Right lung (tissue), 10 donors: Measurements from ENCODE around the gene KLHL35. TPM values are rescaled to one million over a fixed set of nuclear protein-coding genes. Genes with fewer than 3 reads are reported as not detected.
A peak's percentile ranks its signal among the peaks of the same experiment; 100 is the strongest.

Experiments used
- DNase-seq, 2 donors: peaks; one replicate each; pipeline ENCODE4 v3.0.0-alpha.2; 2013
- long read RNA-seq, 8 donors: transcript quantifications; one replicate each; lab custom pipeline, GENCODE V29; 2026
- polyA plus RNA-seq, 5 donors: library from polyadenylated mRNA; unstranded; fragments of 120-200 nt; gene quantifications; one replicate each; pipeline versions ENCODE4 v1.2.1 to v1.2.3, GENCODE V29; 2013; ENCODE audit warnings: inconsistent platforms in 1 of 5, low replicate concordance in 1 of 5; ENCODE audit not compliant: insufficient read length in 5 of 5, insufficient read depth in 1 of 5

The KLHL35 gene, protein sequence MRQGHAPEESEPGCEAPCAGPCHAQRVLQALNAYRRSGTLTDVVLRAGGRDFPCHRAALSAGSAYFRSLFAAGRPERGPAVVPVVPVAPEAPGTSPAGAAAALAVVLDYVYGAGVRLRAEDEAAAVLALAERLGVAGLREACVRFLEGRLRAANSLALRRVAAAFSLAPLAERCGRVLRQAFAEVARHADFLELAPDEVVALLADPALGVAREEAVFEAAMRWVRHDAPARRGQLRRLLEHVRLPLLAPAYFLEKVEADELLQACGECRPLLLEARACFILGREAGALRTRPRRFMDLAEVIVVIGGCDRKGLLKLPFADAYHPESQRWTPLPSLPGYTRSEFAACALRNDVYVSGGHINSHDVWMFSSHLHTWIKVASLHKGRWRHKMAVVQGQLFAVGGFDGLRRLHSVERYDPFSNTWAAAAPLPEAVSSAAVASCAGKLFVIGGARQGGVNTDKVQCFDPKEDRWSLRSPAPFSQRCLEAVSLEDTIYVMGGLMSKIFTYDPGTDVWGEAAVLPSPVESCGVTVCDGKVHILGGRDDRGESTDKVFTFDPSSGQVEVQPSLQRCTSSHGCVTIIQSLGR
- polyA plus RNA-seq = 1 to 10 TPM; 1.1 to 1.8 (median 1.4) TPM
- long read RNA-seq, donor 1, partial matches to known transcripts = 0 of 3 reads
- long read RNA-seq, donor 1, other reads (novel, unspliced or antisense) = 0 of 3 reads
- long read RNA-seq, donor 2 = 0 reads
- long read RNA-seq, donor 3, partial matches to known transcripts = 0 of 2 reads
- long read RNA-seq, donor 3, other reads (novel, unspliced or antisense) = 0 of 2 reads
- long read RNA-seq, donor 4, partial matches to known transcripts = 0 of 1 reads
- long read RNA-seq, donor 4, other reads (novel, unspliced or antisense) = 0 of 1 reads
- long read RNA-seq, donor 5, partial matches to known transcripts = 0 of 1 reads
- long read RNA-seq, donor 5, other reads (novel, unspliced or antisense) = 0 of 1 reads
- long read RNA-seq, donor 6, partial matches to known transcripts = 0 of 1 reads
- long read RNA-seq, donor 6, other reads (novel, unspliced or antisense) = 0 of 1 reads
- long read RNA-seq, donor 7, partial matches to known transcripts = 0 of 2 reads
- long read RNA-seq, donor 7, other reads (novel, unspliced or antisense) = 0 of 2 reads
- long read RNA-seq, donor 8 = 0 reads

DNA sequence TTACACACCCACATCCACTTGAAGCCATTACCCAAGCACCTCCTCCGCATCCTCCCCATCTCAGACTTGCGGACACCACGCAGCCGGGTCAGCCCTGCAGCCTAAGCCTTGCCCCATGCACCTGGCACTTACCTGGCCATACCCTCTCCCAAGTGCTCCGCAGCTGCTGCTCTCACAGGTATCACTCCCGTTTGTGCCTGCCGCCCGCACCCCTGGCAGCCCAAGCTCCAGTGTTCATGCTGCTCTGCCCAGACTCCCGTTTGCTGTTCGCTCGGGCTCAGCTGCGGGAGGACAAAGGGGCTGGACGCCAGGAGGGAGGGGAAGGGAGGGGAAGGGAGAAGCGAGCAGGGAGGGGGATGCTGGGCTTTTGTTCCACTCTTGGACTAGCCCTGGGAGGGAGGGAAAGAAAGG lies at the start of gene KLHL35:
KLHL35 (minus strand) TSS at position 293 of the 411 bp plus-strand sequence. CDS start 2,574 bp downstream, outside the sequence.
- DNase-seq = no peak

DNA sequence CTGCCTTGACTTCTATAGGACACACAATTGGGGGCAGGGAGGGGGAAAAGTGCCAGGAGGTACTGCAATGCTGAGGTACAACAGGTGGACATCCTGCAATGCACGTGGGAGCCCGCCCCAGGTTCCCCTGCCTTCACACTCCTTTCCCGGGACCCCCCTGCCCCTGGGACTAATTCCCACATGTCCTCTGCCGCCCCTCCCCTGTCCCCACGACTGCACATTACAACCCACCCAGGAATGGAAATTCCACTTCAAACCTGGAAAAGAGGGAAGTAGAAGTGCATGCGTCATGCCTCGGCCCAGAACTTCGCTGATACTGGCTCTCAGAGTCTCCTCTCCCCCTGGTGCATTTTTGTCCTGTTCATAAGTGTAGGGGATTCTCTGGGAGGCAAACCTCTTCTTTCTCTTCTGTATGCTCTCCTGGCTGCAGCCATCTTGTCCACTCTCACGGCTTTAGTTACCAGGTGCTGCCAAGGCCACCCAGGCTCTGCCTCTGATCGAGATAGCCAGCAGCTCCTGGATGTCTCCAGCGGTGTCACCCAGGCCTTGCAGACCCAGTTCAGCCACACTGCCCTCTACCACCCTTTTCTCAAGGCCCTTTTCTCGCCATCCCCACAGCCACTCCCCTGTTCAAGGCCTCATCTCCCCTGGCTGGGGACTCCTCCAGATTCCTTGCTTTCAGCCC lies 49.1 kb upstream of the KLHL35 start:
- no peak for DNase-seq

DNA sequence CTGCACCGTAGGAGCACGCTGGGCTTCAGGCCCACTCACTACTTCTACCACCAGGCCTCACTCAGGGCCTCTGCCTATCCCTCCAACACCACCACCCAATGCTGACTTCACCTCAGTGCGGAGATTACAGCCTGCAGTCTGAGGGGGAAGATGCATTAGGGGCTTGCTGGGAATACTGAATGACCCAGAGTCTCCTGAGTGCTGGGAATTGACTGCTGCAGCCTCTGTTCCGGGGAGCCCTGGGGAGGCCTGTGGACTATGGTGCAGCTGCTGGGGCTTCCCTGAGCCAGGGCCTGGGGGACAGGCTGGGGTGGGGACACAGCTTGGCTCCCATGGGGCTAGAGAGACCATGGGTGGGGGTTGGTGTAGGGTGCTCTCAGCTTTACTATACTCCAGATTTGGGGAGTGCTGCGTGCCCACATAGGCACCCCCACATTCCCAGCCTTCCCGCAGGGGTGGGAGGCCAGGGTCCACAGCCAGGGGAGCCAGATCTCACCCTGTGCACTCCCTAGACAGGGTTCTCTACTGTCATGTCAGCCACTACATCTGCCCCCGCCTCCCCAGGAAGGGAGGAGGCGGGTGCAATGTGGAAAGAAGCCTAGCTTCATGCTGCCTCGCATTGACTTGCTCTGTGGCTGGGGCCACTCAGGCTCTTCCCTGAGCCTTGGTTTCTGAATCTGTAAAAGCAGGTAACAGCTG lies 48.4 kb upstream of the KLHL35 start:
- no peak for DNase-seq

DNA sequence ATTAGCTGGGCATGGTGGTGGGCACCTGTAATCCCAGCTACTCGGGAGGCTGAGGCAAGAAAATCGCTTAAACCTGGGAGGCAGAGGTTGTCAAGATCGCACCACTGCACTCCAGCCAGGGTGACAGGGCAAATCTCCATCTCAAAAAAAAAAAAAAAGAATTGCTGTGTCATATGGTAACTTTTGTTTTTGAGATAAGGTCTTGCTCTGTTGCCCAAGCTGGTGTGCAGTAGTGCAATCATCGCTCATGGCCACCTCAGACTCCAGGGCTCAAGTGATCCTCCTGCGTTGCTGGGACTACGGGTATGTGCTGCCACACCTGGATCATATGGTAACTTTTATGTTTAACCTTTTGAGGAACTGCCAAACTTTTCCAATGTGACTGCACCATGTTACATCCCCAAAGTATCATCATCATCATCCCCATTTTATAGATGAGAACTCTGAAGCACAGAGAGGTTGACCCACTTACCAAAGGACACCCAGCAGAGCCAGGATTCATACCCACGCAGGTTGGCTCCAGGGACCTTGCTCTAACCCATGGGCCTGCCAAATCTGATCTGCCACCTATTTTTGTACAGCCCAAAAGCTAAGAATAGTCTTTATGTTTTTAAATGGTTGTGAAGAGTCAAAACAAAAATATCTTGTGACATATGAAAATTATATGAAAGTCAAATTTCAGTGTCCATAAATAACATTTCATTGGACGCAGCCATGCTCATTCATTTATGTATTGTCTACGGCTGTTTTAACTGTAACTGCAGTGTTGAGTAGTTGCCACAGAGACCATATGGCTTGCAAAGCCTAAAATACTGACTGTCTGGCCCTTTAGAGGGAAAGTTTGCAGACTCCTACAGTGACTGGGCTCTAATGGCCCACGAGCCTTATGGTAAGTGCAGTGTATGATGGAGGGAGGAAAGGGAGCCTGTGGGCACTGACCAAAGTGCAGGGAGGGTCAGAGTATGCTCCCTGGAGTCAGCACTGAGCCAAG lies 47.5 kb upstream of the KLHL35 start:
- DNase-seq = no peak

DNA sequence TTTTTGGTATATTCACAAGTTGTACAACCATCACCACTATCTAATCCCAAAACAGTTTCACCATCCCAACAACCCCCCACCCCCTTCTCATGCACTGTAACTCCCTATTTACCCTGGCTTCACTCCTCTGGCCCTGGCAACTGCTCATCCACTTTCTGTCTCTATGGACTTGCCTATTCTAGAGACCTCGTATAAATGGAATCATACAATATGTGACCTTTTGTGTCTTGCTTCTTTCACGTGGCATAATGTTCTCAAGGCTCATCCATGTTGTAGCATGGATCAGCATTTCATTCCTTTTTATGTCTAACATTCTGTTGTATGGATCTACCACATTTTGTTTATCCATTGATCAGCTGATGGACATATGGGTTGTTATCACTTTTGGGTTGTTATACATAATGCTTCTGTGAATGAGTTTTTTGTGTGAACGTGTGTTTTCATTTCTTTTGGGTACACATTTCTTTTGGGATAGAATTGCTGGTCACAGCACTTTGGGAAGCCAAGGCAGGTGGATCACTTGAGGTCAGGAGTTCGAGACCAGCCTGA lies 46.7 kb upstream of the KLHL35 start:
- DNase-seq = no peak

DNA sequence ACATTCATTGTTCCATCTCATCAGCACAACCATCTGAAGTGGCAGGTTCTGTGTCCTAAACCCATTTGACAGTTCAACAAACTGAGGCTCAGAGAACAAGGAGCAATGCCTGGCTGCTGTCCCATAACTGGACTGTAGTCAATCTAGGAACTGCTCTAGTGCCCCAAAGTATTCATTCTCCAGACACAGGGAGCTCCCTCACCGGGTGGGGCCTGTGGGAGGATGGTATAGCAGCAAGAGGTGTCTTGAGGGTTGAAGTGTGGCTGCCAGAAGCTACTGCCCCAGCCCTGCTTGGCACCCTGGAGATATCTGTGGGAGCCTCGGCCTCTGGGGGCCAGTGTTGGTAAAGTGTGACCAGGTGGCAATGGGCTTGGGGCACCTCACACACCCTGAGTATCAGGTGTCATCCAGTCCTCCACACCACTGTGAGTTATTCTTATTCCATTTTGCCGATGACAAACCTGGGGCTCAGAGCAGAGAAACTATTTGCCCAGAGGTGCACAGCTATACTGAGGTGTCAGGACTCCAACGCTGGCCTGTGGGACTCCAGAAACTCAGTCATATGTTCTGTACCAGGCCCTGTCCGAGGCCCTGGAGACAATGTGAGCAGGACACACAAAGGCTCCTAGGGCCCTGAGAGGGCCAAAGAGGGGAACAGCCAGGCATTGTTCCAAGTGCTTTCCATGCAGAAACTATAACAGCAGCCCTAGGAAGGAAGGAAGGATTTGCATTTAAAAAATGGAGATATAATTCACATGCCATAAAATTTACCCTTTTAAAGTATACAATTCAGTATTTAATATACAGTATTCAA lies 46.0 kb upstream of the KLHL35 start:
- DNase-seq = no peak

DNA sequence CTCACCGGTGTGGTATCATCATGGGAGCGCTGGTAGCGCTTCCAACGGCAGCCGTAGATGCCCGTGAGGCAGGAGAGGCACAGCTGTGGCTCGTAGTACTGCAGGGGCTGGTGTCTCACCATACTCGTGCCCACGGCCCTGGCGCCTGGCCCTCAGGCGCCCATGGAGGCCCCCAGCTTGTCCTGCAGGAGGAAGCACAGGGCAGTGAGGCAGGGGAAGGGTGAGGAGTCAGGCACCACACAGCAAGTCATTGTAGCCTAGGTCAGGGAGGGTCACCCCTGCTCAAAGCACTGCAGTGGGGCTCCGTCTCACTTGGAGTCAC lies 44.6 kb upstream of the KLHL35 start:
- DNase-seq = no peak

DNA sequence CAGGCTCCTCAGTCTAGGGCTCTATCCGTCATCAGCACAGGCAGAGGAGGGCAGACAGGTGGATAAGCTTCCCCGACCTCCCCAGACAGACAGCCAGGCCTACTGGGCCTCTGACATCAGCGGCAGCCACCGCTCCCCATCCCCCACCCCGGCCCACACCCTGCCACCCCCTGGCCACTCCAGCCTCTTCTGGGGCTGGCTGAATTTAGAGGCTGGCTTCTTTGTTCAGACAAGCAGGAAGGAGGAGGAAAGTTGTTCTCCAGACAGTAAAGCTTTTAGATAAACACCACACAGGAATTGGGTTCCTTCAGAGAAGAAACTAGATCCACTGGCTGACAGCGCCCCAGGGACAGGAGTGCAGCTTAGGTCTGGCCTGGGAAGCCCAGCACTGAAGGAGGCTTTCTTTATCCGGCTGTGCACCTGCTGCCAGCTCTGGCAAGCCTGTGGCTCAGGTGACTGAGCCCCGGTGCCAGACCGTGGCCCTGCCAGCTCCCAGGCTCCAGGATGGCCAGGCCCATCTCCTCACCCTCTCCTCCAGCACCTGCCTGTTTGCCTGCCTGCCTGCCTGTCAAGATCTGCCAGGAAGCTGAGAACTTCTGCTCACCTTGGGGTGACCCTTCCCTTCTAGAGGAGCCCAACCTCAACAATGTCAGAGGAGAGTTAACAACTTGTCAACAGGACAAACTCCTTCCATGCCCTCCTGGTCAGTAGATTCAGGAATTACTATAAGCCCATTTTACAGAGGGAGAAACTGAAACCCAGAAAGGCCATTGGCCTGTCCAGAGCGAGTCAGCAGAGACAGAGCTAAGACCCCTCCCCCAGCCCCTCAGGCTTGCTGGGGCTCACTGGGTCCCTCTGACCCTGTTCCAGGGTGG lies 44.0 kb upstream of the KLHL35 start:
- DNase-seq = no peak

DNA sequence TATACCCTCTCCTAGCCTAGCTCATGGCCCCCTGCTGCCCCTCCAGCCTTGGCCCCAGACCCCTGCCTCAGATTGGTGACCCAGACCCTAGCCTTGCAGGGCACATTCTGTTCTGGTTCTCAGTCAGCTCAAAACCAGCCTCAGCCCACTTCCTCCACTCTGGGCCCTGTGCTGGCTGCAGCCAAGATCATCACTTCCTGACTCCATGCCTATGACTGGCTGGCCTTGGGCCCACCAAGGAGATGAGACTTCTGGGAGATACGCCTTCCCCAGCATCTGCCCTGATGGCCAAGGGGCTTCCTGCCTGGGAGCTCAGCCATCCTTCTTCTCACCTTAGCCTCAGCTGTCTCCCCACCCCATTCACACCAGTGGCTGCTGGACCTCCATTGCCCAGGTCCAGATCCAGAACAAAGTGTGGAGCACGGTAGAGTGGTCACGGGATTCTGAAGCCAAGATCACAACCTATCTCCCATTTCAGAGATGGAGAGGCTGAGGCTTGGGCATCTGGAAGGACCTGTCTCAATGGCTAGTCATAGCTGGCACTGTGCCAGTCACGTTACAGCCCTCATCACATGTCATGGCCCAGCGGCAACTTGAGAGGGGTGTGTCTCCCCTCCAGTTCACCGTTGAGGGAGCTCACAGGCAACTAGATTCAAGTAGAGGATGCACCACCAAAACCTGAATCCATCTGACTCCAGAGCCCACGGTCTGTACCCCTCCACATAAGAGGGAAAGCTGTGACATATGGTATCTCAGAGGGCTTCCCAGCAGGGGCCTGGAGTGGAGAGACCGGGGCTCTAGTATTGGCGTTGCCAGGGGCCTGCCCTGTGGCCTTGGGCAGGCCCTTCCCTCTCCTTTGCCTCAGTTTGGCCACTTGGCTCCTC lies 43.0 kb upstream of the KLHL35 start:
- DNase-seq = no peak

DNA sequence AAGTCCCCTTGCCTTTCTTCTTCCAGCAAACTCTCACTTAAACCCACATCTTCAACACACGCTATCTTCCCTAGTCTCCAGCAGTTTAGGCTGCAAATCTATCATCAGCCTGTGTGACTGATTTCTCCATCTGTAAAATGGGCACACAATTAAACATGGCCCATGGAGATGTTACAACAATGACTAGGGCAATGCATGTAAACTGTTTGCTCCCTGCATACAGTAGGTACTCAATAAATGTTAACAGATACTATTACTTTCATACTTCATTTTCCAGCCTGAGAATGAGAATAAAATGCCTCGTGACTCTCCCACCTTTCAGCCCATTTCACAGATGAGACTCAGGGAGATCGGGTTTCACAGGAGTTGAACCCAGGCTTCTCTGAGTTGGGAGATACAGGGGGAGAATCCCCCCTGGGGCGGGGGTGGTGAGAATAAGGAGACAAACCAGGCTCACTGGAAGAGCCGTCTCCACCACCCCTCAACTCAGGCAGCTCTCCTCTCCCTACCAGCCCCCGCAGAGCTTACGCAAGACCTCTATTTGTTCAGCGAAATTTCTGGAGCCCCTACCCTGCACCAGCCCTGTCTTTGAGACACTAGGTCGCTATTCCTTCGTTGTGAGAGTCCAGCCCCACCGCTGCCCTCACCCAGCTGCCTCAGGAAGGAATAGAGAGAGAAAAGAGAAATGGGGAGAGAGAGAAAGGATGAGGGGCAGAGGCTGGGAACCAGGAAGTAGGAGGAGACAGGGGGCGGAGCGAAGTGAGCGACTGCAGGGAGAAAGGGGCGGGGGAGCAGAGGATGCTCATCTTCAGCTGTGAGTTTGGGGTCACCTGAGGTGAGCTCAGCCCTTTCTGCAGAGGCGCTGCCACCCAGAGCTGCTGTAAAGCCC lies 42.1 kb upstream of the KLHL35 start:
- DNase-seq = peak in 1 of 2 donors; percentile 40

DNA sequence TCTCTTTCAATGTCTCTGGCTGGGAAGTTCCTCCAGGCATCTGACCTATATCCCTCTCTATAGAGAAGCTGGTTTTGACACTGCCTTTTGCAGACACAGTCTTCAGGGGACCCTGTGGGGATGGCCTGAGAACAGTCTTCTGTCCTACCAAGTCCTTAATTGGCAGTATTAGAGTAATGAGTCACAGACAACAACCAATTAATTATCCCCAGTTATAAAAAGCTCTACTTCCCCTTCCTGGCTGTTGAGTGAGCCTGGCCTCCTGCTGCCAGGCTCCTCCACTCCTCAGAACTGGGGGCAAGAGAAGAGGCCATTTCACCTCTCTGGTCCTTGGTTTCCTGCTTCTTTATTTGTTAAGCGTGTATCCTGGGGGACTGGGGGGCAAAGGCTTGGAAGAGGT lies 41.2 kb upstream of the KLHL35 start:
- DNase-seq = no peak

DNA sequence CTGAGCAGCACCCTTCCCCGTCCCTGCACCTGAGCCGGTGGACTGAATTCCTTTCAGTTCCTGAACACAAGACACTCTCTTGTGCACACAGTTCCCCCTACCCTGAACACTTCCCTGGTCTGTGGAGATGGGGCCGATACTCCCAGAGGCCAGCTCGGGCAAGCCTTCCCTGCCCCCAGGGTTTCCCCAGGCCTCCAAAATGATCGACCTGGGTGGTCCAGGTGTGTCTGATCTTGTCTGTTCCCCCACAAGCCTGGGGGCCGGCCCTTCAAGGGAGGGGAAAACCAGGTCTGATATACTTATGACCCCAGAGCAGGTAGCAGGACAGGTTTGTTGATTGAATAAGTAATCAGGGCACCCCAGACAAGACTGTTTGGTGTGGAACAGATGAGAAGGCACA lies 40.7 kb upstream of the KLHL35 start:
- DNase-seq = no peak

DNA sequence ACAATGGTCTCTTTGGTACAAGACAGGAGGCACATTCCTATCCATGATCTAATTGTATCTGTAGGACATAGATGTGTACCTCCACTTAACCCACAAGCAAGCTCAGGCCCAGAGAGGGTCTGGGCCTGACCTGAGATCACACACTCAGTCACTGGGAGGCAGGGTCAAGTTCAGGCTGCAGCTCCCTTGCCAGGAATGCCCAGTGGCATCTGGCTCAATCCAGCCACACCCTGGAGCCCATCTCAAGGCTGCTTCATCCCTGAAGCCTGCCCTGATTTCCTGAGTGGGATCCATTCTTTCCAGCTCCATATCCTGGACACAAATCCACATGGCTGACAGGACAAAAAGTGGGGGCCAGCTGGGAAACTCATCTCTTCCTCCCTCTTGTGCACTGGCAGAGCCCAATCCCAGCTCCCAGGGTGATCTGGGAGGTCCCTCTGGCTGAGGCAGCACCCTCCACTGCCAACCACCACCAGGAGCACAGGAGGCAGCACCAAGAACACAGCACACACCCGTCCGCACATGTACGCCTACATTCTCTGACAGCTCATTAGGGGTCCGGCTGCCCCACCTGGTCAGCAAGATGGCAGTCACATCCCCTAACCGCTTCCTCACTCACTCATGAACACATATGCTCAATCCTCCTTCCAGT lies 39.2 kb upstream of the KLHL35 start:
- no peak for DNase-seq

DNA sequence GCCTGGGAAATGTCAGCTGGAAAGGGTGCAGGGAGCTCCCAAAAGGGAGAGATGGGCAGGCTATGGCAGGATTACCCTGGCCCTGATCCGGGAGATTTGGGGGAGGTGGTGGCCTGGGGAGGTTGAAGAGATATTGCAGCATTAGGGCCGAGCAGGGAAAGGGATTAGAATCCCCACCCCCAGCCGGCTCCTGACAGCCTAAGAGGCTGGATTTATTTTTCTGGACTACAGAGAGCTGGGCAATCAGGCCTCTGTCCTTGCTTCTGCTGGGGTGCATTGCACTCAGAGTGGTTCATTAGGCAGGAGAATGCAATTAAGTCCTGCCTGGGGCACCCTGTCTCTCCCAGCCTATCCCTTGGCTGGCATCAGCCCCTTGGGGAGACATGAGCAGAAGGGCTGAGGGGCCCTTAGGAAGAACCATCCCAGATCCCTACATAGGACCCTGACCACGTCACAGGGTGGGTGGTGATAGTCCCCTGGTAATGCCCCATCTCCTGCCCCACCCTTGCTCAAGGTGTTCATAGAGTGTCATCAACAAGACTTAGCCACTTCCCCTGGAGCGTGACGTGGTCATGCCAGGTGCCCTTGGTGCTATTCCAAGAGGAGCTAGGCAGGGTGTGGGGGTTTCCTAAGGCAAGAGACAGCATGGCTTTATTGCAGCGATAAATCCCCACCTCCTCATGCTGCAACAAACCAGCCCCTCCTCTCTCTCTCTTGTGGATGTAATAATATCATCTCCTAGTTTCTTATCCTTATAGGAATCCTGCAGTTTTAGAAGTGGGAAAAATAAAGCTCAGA lies 38.4 kb upstream of the KLHL35 start:
- no peak for DNase-seq
